Left ventricle myocardium inferior (tissue), 1 donor: ENCODE data around the gene QRICH1. TPM values are rescaled to one million over a fixed set of nuclear protein-coding genes. Genes with fewer than 3 reads are reported as not detected.

Source experiments
- DNase-seq: peaks from one replicate; pipeline ENCODE4 v3.0.0-alpha.2; 2020
- H3K27ac ChIP-seq: fragments of 200-600 bp; replicated peaks from 2 replicates; pipeline ENCODE4 v1.8.0; 2021
- H3K27me3 ChIP-seq: fragments of 200-600 bp; 2 replicates; pipeline ENCODE4 v1.8.0; 2021; ENCODE audit warnings: low read depth
- H3K36me3 ChIP-seq: fragments of 200-600 bp; 2 replicates; pipeline ENCODE4 v1.8.0; 2021
- H3K4me1 ChIP-seq: fragments of 200-600 bp; 2 replicates; pipeline ENCODE4 v1.8.0; 2021
- H3K4me3 ChIP-seq: fragments of 200-600 bp; 2 replicates; pipeline ENCODE4 v1.8.0; 2021; ENCODE audit warnings: mild to moderate bottlenecking, moderate library complexity
- H3K9me3 ChIP-seq: fragments of 200-600 bp; replicated peaks from 2 replicates; pipeline ENCODE4 v1.8.0; 2021
- CTCF ChIP-seq: fragments of 200-600 bp; IDR thresholded peaks from 2 replicates; pipeline ENCODE4 v1.8.0; 2021; ENCODE audit warnings: antibody characterized with exemption, mild to moderate bottlenecking, borderline replicate concordance
- intact Hi-C: fragments of 100-400 bp; cut with micrococcal nuclease; formaldehyde crosslinking; loops from one replicate; pipeline ENCODE4 v1.11.0; 2022
- total RNA-seq: library from RNA; stranded (reverse); fragmentation: NEBNext Ultra II Directional; extraction: Animal tissue kit (Norgen Biotek cat#: 25700); gene quantifications from one replicate; pipeline ENCODE4 v1.2.1, GENCODE V29; 2021
- donor health status: DM: no; HTN: yes; CAD: no; lungs with severe emphysema.

The QRICH1 gene
- total RNA-seq, 1 donor from 2014 or later = 58.8 TPM

DNA sequence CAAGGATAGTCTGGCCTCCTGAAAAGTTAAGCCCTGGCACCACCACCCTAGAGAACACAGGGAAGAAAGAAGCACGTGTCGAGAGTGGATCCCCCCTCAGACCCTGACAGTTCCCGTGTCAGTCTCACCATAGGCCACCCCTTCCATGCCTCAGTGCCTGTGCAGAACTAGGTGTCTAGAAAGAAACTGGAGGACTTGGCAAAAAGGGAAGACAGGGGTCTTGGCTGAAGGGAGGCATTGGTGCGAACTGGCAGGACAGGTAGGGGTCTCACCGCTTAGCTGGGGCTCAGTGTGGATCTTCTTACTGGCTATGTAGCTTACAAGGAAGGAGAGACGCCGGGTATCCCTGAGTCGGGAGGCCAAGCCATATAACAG, 10.2 kb upstream of the QRICH1 start:
- intact Hi-C loops = no loop called here
- Histone ChIP-seq H3K9me3 (no peaks in the 10 kb centered on the region), H3K4me3 (peak overlapping the region; percentile 89), H3K27ac (peak overlapping the region; percentile 96), H3K36me3 (peaks cover 69% of the 10 kb centered on the region), H3K27me3 (no peaks in the 10 kb centered on the region), H3K4me1 (peaks cover 33% of the 10 kb centered on the region)
- TF ChIP-seq CTCF = no peak
- no peak for DNase-seq

DNA sequence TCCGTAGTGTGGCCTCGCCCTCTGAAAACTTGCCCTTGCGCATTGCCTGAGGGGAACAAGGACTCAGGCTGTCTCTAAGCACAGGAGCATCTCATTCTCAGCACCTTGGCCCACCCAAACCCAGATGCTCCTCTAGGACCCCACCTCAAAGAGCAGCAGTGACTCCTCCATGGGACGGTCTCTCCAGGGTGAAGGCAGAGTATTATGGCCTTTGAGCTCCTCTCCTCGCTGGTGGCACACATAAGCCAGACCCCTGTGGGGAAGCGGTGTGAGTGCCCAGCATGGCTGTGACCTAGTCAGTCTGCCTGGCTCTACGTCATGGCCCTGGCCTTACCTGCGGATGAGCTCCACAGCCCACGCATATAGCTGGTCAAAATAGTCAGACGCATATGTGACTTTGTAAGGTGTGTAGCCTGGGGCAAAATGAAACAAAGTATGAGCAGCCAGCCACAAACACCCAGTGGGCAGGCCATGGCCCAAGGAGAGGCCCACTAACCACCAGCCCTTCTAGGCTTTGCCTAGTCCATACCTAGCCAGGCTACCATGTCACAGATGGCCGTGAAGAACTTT, 6.3 kb upstream of the QRICH1 start:
- H3K4me1 ChIP-seq = peaks cover 43% of the 10 kb centered on the region
- DNase-seq = no peak
- intact Hi-C loops = no loop called here
- H3K27me3 ChIP-seq = no peaks in the 10 kb centered on the region
- no peak overlapping the region for H3K27ac ChIP-seq
- H3K9me3 ChIP-seq = no peaks in the 10 kb centered on the region
- H3K36me3 ChIP-seq = peaks cover 76% of the 10 kb centered on the region
- no peak for TF ChIP-seq CTCF
- no peak overlapping the region for H3K4me3 ChIP-seq

DNA sequence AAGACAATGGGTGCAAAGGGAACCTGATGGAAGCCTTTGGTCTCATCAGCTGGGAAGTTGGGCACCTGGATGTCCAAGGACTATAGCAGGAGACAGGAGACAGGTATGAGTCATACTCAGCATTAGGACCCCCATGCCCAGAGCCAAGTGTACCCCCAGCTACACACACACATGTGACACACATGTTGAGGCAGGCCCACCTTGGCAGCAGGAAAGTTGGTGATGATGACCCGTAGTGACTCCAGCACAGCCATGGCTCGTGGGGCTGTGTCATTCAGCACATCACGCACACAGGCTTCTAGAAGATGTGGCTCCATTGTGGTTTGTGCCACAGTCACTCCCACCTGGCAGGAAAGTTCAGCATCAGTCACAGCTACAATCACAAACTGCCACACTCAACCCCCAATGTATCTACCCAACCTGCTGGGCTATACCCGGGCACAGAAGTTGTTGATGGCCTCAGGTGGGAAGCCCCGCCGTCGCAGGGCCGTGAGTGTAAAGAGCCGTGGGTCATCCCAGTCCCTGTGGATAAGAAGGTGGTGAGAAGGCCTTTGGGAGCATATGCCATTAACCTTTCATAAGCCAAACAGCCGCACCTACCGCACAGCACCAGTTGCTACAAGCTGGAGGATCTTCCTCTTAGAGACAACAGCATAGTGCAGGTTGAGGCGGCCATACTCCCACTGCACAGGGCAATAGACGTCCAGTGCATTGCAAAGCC, 5.2 kb upstream of the QRICH1 start:
- H3K4me3 ChIP-seq = no peak overlapping the region
- peak overlapping the region; percentile 47 for H3K27ac ChIP-seq
- peaks cover 76% of the 10 kb centered on the region for H3K36me3 ChIP-seq
- no peak for TF ChIP-seq CTCF
- H3K27me3 ChIP-seq = no peaks in the 10 kb centered on the region
- intact Hi-C loops = no loop called here
- H3K9me3 ChIP-seq = no peaks in the 10 kb centered on the region
- no peak for DNase-seq
- peaks cover 45% of the 10 kb centered on the region for H3K4me1 ChIP-seq

DNA sequence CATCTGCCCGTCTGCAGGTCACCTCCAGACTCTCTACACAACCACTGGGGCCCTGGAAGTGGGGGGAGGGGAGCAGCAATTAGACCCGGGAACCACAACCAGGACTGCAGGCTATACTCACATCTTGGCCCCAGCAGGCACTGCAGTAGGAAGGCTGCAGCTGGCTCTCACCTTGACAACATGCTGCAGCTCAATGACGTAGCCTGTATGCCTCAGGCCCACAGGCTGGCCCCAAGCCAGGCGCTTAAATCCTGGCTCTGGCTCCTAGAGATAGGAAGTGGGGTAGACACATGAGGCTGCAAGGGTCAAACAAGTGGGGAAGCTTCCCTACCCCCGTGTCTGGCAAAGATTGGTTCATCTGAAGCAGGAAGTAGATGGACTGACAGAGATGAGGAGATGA, 4.6 kb upstream of the QRICH1 start:
- no peaks in the 10 kb centered on the region for H3K27me3 ChIP-seq
- peaks cover 75% of the 10 kb centered on the region for H3K36me3 ChIP-seq
- peak; percentile 63 for DNase-seq
- TF ChIP-seq CTCF = no peak
- intact Hi-C loops = no loop called here
- H3K4me1 ChIP-seq = peaks cover 43% of the 10 kb centered on the region
- no peak overlapping the region for H3K4me3 ChIP-seq
- no peaks in the 10 kb centered on the region for H3K9me3 ChIP-seq
- H3K27ac ChIP-seq = peak overlapping the region; percentile 47

DNA sequence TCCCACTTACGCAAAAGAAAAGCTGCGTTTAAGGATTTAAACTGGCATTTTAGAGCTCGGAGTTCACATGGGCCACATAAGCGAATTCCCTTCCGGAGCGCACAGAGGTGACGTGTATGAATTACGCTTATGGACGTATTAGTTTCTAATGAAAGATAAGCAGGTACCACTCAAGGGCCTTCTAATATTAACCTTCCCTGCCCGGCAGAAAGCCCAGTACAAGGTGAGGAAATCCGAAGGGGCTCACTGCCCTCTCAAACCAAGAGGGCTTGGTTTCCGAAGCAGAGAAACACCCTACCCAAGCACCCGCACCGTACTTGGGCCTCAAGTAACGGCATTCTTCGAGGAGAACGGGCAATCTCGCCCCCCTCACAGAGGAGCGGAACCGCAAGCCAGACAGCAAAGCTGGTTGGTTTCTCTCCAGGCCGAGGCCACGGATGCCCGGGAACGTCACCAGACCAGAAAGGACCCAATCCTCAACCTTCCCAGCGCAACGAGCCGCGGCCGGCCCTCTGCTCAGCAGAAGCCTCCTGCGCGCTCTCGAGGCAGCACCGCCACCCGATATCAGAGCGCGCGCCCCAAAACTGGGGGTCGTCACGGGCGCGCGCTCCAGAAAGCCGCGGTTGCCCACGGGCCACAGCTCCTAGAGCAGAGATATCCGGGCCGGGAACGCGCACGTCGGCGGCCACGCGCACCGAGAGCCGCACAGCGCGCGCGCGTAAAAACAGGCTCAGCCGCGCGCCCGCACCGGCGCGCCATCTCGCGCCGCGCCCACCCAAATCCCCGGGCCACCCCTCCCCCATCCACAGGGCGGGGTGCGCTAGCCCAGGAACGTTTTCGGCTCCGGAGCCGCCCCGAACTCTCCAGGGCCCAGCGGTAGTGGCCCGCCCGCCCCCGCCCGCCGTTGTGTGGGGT, 676 bp downstream of the QRICH1 start:
- DNase-seq = peak; percentile 84
- peaks cover 77% of the 10 kb centered on the region for H3K4me1 ChIP-seq
- intact Hi-C loops = no loop called here
- H3K4me3 ChIP-seq = peak overlapping the region; percentile 98
- H3K36me3 ChIP-seq = peaks cover 26% of the 10 kb centered on the region
- peak overlapping the region; percentile 97 for H3K27ac ChIP-seq
- no peaks in the 10 kb centered on the region for H3K27me3 ChIP-seq
- TF ChIP-seq CTCF = no peak
- no peaks in the 10 kb centered on the region for H3K9me3 ChIP-seq
